Mononuclear cell (primary cell): ENCODE results near the gene CYBC1. TPM values are rescaled to one million over a fixed set of nuclear protein-coding genes. Genes with fewer than 3 reads are reported as not detected.
A peak's percentile ranks its signal among the peaks of the same experiment; 100 is the strongest.

Experiments
- H3K27me3 ChIP-seq: 2 replicates; pipeline ENCODE4 v1.6.0; 2011; ENCODE audit warnings: low read length, control low read depth; ENCODE audit not compliant: insufficient read depth
- H3K4me1 ChIP-seq: 2 replicates; pipeline ENCODE4 v1.5.1; 2011; ENCODE audit warnings: mild to moderate bottlenecking, low read length, control low read depth; ENCODE audit not compliant: insufficient read depth
- H3K4me3 ChIP-seq: 2 replicates; pipeline ENCODE4 v1.5.1; 2011; ENCODE audit warnings: mild to moderate bottlenecking, low read length, moderate library complexity
- H3K9me3 ChIP-seq: 2 replicates; pipeline ENCODE4 v1.5.1; 2011; ENCODE audit warnings: low read depth, mild to moderate bottlenecking, control low read depth, low read length
- total RNA-seq: library from RNA; depleted of rRNA; stranded (reverse); fragments of >200 nt; gene quantifications from one replicate; pipeline ENCODE4 v1.2.3, GENCODE V29; 2012

The CYBC1 gene
- total RNA-seq = 32.4 TPM

GRCh38 chr17:82450357-82451106 lies at the start of gene CYBC1:
TSS of gene CYBC1 (minus strand) at chr17:82450752. CDS start at chr17:82449254, 1,498 bp downstream.
- Histone ChIP-seq H3K27me3 (no peaks in the 10 kb centered on the region), H3K9me3 (no peaks in the 10 kb centered on the region), H3K4me1 (peaks cover 49% of the 10 kb centered on the region), H3K4me3 (peak within 1 kb of the TSS; percentile 100)

- Histone ChIP-seq H3K4me3 (peak overlapping the region; percentile 41), H3K27me3 (no peaks in the 10 kb centered on the region), H3K9me3 (no peaks in the 10 kb centered on the region), H3K4me1 (peaks cover 39% of the 10 kb centered on the region)
These were observed 47.2 kb upstream of the CYBC1 start for GRCh38 chr17:82497483-82498405.

- no peaks in the 10 kb centered on the region for H3K9me3 ChIP-seq
- no peaks in the 10 kb centered on the region for H3K27me3 ChIP-seq
- peaks cover 39% of the 10 kb centered on the region for H3K4me1 ChIP-seq
- H3K4me3 ChIP-seq = peak overlapping the region; percentile 52
These were observed 46.2 kb upstream of the CYBC1 start for GRCh38 chr17:82496529-82497434.

- H3K27me3 ChIP-seq = no peaks in the 10 kb centered on the region
- H3K9me3 ChIP-seq = no peaks in the 10 kb centered on the region
- no peak overlapping the region for H3K4me3 ChIP-seq
- H3K4me1 ChIP-seq = peaks cover 39% of the 10 kb centered on the region
These were observed 45.4 kb upstream of the CYBC1 start for GRCh38 chr17:82495844-82496528.

GRCh38 chr17:82494236-82495055 lies 43.9 kb upstream of the CYBC1 start:
- Histone ChIP-seq H3K27me3 (no peaks in the 10 kb centered on the region), H3K9me3 (no peaks in the 10 kb centered on the region), H3K4me1 (peaks cover 39% of the 10 kb centered on the region), H3K4me3 (no peak overlapping the region)

- peaks cover 29% of the 10 kb centered on the region for H3K4me1 ChIP-seq
- H3K27me3 ChIP-seq = no peaks in the 10 kb centered on the region
- H3K9me3 ChIP-seq = no peaks in the 10 kb centered on the region
- no peak overlapping the region for H3K4me3 ChIP-seq
These were observed 42.8 kb upstream of the CYBC1 start for GRCh38 chr17:82493226-82493781.

- no peaks in the 10 kb centered on the region for H3K27me3 ChIP-seq
- no peak overlapping the region for H3K4me3 ChIP-seq
- no peaks in the 10 kb centered on the region for H3K9me3 ChIP-seq
- peaks cover 24% of the 10 kb centered on the region for H3K4me1 ChIP-seq
These were observed 42.2 kb upstream of the CYBC1 start for GRCh38 chr17:82492643-82493225.

GRCh38 chr17:82491533-82491932 lies 41.0 kb upstream of the CYBC1 start:
- H3K4me1 ChIP-seq = peaks cover 21% of the 10 kb centered on the region
- H3K27me3 ChIP-seq = no peaks in the 10 kb centered on the region

GRCh38 chr17:82491196-82491530 lies 40.6 kb upstream of the CYBC1 start:
- Histone ChIP-seq H3K4me3 (no peak overlapping the region), H3K27me3 (no peaks in the 10 kb centered on the region)

More at GRCh38 chr17:82491533-82491932, 41.0 kb upstream of the CYBC1 start:
- Histone ChIP-seq H3K9me3 (no peaks in the 10 kb centered on the region), H3K4me3 (no peak overlapping the region)

GRCh38 chr17:82490512-82491195 lies 40.1 kb upstream of the CYBC1 start:
- Histone ChIP-seq H3K4me3 (no peak overlapping the region), H3K4me1 (peaks cover 18% of the 10 kb centered on the region), H3K27me3 (no peaks in the 10 kb centered on the region), H3K9me3 (no peaks in the 10 kb centered on the region)

More at GRCh38 chr17:82491196-82491530, 40.6 kb upstream of the CYBC1 start:
- no peaks in the 10 kb centered on the region for H3K9me3 ChIP-seq
- peaks cover 21% of the 10 kb centered on the region for H3K4me1 ChIP-seq

GRCh38 chr17:82489851-82490511 lies 39.4 kb upstream of the CYBC1 start:
- Histone ChIP-seq H3K4me3 (no peak overlapping the region), H3K27me3 (no peaks in the 10 kb centered on the region), H3K9me3 (no peaks in the 10 kb centered on the region), H3K4me1 (peaks cover 18% of the 10 kb centered on the region)

GRCh38 chr17:82489117-82489516 lies 38.6 kb upstream of the CYBC1 start:
- H3K9me3 ChIP-seq = no peaks in the 10 kb centered on the region
- no peak overlapping the region for H3K4me3 ChIP-seq
- H3K27me3 ChIP-seq = no peaks in the 10 kb centered on the region
- peaks cover 10% of the 10 kb centered on the region for H3K4me1 ChIP-seq
